GM21825 (cell line): Measurements from ENCODE around the gene C17orf107.

Source experiments
- ATAC-seq: cut with Tn5 transposase; IDR thresholded peaks from one replicate; pipeline ENCODE4 v1.9.1; 2021; ENCODE audit warnings: mild to moderate bottlenecking, moderate library complexity; ENCODE audit not compliant: unreplicated experiment

C17orf107 gene

DNA sequence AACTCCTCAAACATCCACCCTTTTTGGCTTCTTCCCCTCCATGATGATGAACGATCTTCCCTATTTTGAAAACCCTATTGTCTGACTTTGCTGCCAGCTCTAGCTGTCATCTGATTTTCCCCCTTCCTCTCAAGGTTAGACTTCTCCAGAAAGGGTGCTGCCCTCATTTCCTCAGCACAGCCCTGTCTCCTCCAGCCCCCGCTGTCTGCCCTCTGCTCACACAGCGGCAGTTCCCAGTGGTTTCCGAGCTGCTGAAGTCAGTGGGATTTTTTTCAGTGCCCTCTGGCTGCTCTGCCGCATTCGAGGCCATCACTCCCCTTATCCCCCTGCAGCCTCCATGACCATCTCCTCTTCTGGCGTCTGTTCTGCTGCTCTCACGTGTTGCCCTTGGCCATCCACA, 26.6 kb upstream of the C17orf107 start:
- no peak for ATAC-seq

DNA sequence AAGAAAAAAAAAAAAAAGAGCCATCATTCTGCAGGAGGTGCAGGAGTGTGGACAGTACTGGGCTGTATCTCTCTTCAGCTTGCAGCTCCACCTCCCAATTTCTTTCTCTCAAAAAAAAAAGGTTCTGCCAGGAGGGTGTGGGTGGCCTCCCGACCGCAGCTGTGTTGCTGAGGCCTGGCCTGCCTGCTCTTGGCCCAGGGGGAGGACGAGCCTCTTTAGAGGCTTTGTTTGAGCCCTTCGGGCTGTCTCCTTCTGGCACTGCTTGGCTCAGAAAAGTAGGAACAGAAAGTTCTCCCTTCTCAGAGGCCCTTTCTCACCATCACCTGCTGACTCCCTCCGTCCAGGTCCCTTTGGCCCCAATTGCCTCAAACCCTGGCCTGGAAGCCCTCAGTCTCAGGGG, 22.2 kb upstream of the C17orf107 start:
- ATAC-seq, result no peak

DNA sequence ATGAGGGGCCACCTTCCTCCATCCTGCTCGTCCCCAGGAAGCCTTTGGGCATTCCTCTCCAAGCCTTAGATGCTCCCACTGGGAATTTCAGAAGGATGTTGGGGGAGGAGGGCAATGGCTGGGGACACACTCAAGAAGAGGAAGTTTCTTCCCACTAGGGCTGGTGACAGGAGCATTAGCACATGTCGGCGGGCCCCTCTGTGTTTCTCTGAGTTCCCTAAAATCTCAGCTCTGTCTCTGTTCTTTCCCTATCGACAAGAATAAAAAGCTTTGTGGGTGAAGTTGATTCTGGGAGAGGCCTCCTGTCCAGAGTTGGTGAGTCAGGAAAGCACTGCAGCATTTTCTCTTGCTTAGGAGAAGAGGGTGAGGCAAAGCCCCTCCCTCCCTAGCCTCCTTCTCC, 19.7 kb upstream of the C17orf107 start:
- ATAC-seq, result no peak

DNA sequence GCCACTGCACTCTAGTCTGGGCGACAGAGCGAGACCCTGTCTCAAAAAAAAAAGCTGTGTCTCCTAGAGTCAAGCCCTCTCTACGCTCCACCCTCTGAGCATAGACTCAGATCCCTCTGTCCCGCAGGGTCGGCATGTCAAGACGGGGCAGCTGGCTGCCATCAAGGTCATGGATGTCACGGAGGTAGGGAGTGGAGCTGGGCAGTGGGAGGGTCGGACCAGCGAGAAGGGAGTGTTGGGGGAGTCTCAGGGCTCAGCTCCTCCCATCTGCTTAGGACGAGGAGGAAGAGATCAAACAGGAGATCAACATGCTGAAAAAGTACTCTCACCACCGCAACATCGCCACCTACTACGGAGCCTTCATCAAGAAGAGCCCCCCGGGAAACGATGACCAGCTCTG, 18.5 kb upstream of the C17orf107 start:
- no peak for ATAC-seq

DNA sequence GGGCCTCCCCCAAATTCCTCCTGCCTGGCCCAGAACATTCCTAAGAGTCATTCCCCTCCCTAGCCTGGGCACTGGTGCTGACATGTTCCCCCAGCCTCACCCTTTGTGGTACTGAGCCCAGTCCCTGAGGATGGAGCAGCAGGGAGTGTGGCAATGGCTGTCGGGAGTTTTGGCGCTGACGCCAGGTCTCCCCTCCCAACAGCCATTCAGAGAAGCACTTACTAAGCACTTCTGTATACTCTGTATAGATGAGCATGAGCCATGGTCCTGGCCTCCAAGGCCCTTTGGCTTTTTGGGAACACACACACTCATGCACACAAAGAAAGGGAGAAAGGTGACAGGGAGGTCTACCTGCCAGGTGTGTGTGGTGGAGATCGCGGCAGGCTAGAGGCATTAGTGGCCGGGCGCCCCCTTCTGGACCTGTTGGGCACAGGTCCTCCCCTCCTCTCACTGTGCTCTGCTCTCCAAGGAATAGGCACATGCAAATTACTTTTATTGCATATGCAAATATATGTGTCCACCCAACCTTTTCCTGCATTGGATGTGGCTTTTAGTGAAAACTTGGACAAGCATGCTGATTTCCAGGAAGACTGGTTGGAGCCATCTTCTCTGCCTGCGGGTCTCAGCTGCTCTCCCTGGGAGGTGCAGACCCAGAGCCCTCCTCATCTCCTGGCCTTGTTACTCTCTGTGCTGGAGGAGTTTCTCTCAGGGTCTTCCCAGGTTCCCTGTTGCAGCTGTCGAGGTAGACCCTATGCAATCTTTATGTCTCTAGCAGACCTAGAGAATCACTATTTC, 17.4 kb upstream of the C17orf107 start:
- no peak for ATAC-seq

DNA sequence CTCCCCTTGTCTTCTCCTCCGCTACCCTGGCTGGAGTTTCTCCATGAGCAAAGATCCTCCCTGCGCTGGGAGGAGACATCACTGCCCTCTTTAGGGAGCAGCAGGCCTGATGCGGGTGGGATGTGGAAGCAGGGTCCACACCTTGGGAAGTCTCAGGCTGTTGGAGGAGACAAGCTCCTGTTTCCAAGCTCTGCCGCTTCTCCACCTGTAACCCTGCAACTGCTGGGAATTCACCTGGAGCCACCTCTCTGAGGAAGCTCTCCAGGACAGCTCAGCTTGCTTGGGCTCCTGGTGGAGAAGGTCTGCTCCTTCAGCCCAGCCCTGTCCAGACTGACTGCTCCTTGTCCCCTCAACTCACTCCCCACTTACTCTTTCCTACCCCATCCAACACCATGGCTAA, 14.8 kb upstream of the C17orf107 start:
- no peak for ATAC-seq

DNA sequence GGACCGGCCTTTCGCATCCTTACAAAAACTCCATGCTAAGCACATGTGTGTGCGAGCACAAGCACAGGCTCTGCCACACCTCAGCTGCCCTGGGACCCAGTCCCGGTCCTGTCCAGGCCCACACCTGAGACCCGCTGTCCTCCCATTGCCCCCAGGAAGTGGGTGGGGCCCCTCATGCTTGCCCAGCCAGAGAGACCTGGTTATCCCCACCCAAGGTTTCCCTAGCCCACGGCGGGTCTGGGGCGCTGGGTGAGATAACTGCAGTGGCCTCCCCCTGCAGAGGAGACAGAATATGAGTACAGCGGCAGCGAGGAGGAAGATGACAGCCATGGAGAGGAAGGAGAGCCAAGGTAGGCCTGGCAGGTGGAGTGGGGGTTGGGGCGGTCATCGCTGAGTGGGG, 12.5 kb upstream of the C17orf107 start:
- ATAC-seq, result no peak

DNA sequence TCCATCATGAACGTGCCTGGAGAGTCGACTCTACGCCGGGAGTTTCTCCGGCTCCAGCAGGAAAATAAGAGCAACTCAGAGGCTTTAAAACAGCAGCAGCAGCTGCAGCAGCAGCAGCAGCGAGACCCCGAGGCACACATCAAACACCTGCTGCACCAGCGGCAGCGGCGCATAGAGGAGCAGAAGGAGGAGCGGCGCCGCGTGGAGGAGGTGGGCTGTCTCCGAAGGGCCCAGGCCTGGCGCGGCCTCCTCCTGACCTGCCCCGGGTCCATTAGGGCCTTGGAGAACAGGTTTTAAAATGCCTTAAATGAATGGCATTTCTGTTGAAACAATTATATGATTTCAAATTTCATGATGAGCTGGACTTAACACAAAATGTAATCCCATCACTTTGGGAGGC, 11.8 kb upstream of the C17orf107 start:
- no peak for ATAC-seq

DNA sequence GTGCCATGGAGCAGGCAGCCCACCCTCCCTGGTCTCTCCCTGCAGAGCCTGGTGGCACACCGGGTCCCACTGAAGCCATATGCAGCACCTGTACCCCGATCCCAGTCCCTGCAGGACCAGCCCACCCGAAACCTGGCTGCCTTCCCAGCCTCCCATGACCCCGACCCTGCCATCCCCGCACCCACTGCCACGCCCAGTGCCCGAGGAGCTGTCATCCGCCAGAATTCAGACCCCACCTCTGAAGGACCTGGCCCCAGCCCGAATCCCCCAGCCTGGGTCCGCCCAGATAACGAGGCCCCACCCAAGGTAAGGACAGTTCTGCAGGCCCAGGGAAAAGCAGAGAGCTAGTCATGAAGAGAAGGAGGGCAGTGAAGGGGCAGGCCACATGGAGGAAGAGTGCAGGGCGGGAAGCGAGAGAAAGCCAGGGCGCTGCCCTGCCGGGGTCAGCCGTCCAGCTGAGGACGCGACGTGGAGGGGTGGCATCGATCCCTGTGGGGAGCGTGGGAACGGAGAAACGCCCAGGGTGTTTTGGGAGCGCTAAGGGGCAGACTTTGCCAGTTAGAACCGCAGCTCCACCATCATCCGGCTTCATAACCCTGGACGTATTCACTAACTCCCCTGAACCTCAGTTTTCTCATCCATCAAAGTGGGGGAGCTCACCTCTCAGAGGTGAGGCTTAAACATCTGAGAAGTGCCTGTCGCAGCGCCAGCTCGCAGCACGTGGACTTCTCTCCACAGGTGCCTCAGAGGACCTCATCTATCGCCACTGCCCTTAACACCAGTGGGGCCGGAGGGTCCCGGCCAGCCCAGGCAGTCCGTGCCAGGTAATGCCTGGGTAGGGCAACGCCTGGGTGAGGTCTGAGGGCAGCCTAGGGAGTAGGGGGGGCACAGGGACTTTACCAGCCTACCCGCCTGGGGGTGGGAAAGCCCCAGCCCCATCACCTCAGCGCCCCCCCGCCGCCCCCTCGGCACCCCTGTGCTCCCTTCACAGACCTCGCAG, 7.6 kb upstream of the C17orf107 start:
- no peak for ATAC-seq

DNA sequence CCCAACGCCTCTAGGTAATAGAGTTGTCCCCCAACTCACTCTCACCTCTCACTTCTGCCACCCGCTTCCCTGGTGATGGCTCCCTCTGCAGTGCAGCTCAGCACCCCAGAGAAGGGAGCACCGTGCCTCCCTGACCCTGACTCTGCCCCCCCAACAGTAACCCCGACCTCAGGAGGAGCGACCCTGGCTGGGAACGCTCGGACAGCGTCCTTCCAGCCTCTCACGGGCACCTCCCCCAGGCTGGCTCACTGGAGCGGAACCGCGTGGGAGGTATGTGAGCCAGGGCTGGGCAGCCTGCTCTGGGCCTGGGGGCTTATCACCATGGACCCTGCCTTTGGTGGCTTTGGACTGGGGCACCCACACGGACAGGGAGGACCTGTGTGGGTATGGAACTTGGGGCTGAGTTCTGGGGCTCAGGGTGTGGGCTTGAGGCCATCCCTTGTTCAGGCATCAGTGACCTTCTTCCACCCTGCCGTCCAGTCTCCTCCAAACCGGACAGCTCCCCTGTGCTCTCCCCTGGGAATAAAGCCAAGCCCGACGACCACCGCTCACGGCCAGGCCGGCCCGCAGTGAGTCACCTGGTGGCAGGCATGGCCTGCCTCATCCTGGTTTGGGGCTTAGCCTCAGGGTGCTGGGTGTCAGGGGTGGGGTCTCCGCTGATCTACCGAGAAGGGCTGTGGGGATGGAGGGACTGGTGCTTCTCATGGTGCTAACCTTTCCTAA, 6.7 kb upstream of the C17orf107 start:
- no peak for ATAC-seq

DNA sequence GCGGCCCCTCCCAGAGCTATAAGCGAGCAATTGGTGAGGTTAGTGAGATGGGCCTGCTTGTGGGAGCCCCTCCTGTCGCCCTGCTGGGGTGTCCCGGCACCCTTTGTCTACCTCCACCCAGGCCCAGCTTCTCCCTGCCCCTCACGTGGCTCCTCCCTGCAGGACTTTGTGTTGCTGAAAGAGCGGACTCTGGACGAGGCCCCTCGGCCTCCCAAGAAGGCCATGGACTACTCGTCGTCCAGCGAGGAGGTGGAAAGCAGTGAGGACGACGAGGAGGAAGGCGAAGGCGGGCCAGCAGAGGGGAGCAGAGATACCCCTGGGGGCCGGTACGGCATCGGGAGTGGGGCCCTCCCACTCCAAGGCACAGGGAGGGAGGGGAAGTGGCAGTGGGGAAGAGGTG, 6.1 kb upstream of the C17orf107 start:
- ATAC-seq, result no peak

DNA sequence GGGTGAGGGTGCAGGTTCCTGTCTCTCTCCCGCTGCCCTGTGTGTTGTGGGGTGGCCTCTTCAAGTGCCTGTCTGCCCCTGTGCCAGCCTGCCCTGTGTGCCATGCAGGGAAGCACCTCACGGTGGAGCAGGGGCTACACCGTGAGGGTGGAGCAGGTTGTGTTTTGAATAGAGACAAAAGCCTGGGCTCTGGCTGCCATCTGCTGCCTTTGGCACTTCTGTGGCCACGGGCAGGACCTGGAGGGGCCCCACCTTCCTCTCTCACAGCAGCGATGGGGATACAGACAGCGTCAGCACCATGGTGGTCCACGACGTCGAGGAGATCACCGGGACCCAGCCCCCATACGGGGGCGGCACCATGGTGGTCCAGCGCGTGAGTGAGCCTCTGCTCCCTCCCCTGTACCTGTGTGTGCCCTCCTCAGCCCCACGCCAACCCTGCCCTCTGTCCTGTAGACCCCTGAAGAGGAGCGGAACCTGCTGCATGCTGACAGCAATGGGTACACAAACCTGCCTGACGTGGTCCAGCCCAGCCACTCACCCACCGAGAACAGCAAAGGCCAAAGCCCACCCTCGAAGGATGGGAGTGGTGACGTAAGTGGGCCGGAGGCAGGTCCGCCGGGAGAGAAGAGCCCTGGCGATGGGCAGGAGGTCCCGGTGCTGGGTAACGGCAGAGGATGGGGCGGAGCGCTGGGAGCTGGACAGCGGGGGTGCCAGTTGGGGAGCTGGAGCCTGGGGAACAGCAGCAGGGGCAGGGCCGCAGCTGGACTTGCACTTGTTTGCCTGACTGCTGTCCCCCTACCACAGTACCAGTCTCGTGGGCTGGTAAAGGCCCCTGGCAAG, 5.4 kb upstream of the C17orf107 start:
- ATAC-seq, result no peak

DNA sequence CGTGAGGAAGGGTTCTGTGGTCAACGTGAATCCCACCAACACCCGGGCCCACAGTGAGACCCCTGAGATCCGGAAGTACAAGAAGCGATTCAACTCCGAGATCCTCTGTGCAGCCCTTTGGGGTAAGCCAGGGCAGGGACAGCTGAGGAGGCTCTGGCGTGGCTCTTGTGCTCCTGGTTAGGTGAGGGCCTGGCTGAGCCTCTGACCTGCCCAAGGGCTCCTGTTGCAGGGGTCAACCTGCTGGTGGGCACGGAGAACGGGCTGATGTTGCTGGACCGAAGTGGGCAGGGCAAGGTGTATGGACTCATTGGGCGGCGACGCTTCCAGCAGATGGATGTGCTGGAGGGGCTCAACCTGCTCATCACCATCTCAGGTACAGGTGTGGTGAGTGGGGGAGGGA, 4.2 kb upstream of the C17orf107 start:
- ATAC-seq, result no peak

DNA sequence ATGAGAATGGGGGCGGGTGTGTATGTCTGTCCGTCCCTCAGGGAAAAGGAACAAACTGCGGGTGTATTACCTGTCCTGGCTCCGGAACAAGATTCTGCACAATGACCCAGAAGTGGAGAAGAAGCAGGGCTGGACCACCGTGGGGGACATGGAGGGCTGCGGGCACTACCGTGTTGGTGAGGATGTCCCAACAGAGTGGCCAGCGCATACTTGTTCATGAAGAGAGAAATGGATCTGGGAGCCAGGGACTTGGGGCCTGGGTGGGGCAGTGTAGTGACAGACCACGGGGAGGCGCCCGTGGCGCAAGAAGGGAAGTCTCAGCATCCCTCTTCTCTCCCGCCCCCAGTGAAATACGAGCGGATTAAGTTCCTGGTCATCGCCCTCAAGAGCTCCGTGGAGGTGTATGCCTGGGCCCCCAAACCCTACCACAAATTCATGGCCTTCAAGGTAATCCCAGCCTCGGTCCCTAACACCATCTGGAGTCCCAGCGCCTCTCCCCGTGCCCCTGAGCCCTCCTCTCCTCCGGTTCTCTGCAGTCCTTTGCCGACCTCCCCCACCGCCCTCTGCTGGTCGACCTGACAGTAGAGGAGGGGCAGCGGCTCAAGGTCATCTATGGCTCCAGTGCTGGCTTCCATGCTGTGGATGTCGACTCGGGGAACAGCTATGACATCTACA, 3.5 kb upstream of the C17orf107 start:
- ATAC-seq, result no peak

DNA sequence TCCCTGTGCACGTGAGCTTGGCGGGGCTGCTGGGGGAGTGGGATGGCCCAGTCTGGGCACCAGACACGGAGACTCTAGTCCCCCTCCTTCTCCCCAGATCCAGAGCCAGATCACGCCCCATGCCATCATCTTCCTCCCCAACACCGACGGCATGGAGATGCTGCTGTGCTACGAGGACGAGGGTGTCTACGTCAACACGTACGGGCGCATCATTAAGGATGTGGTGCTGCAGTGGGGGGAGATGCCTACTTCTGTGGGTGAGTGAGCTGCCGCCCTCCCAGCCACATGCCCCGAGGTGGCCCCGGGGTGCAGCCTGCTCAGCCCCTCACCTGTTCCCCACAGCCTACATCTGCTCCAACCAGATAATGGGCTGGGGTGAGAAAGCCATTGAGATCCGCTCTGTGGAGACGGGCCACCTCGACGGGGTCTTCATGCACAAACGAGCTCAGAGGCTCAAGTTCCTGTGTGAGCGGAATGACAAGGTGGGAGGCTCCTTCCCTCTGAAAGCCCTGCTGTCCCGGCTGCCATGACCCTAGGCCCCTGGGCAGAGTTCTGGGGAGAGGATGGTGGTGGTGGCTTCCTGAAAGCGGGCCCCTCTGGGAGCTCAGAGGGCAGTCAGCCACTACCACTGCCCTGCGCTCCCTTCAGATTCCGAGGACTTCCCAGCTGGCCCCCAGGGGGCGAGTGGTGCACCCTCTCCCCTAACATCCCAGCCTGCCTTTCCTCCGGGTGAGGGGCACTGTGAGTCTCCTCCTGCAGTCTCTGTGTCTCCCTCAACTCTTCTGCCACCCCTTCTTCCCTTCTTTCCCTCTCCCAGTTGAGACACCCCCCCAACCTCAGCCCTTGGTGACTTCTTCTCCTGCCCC, 2.8 kb upstream of the C17orf107 start:
- no peak for ATAC-seq

DNA sequence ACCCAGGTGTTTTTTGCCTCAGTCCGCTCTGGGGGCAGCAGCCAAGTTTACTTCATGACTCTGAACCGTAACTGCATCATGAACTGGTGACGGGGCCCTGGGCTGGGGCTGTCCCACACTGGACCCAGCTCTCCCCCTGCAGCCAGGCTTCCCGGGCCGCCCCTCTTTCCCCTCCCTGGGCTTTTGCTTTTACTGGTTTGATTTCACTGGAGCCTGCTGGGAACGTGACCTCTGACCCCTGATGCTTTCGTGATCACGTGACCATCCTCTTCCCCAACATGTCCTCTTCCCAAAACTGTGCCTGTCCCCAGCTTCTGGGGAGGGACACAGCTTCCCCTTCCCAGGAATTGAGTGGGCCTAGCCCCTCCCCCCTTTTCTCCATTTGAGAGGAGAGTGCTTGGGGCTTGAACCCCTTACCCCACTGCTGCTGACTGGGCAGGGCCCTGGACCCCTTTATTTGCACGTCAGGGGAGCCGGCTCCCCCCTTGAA, 2.1 kb upstream of the C17orf107 start:
- ATAC-seq, result no peak

DNA sequence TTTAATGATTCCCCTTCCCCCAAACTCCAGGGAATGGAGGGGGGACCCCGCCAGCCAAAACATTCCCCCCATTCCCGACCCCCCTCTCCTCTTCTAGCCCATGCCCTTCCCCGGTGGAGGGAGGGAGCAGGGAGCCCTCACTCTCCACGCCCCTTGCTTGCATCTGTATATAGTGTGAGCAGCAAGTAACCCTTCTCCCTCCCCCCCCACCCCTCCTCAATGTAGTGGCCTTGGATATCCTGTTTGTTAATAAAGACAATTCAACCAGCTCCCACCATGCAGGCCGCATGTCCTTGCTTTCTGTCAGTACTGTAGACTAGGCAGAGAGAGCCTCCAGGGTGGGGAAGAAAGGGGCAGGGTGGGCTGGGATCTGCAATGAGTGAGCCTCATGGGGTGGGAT, 1.6 kb upstream of the C17orf107 start:
- no peak for ATAC-seq

DNA sequence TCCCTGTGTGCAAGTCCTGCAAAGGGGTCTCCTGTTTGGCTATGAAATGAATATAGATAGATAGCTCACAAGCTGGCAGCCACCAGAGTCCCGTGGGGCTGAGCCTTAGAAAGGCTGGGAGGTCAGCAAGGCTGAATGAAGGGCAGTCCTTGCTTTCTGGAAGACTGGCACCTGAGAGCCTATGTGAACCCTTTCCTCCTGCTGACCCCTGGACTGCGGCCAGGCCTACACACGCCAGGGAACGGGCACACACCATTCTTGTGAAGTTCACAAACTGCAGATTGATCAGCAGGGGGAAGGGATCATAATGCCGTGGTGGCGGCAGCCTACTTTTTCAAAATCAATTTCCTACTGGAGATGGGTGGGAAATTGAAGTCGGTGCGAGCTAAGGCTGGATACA, 985 bp upstream of the C17orf107 start:
- no peak for ATAC-seq

DNA sequence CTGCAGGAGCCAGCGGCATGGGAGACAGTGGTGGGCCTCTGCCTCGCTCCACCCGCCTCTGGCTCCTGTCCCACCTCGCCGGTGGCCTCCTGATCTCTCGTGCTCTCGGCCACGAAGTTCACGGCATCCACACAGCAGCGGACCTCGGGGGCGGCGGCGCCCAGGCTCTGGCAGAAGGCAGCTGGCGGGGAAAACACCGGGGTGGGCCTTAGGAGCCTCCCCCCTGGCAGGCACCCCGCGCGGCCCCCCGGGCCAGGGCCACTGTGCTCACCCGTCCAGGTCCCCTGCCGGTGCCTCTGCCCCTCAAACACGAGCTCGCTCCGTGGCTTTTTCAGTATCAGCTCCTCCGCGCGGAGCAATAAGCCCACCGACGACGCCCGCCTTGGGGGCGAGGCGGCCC, 409 bp upstream of the C17orf107 start:
- ATAC-seq, result no peak
